Measurements from ENCODE around the gene ME3. TPM values are rescaled to one million over a fixed set of nuclear protein-coding genes. Genes with fewer than 3 reads are reported as not detected.
A peak's percentile ranks its signal among the peaks of the same experiment; 100 is the strongest.
"Not testable (repeated sequence)": the region's sequence is repeated elsewhere in the genome, so short reads cannot be mapped to it uniquely, and the experiment has no call there.

Gene ME3
- total RNA-seq, 1 donor from 2014 or later, result 30.4 TPM

DNA sequence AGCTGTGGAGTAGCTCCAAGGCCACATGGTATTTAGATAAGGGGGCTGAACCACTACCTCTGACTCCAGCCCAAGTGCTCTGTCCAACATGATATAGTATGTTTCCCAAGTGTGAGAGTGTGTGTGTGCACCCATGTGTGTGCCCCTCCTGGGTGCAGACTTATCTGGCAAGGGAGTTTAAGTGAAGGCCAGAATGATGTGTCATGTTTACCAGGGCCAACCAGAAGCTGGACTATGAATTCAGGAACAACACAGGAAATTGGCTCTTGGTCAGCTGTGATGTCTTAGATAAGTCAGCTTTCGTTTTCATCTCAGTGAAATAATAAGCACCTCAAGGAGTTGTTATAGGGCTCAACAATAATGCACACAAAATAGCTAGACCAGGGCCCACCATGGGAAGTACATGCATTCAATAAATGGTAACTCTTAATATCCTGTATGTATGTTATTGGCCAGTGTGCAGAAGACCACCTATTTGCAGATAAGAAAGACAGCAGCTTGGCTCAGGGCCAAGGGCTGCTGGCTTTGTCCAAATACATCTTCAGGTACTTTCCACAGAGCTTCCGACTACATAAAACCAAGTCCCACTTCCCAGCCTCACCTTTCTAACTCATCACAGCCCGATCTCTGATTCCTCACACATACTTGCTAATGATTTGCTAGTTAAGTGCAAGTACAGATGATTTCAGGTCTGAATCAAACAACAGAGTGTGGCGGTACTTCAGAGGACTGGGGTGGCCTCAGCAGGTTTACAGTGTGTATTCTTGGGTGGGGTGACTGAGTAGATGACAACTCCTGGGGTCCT lies 120.9 kb downstream of the ME3 start:
- no peak for DNase-seq
- intact Hi-C loops (cut with DNase I), result no loop called here
- peak; percentile 37 for ATAC-seq (ENCODE audit: poor library complexity)

DNA sequence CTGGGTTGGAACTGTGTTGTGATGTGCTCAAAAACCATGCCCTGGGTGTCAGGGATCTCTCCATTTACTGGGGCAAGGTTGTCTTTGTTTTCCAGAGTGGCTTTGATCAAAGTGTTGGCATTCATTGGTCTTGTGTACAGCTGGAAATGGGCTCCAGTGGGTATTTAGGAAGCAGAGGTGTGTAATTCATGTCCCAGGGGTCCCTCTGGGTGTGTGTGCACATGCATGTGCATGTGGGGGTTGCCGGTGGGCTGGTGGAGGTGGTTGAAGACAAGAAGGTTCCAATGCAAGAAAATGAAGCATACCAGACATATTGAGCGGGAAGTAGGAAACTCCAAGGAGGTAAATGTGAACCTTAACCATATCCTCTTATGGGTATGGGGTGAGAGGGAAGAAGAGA lies 121.7 kb downstream of the ME3 start:
- intact Hi-C loops (cut with DNase I), result no loop called here
- DNase-seq (no peak), ATAC-seq (ENCODE audit: poor library complexity) (no peak)

DNA sequence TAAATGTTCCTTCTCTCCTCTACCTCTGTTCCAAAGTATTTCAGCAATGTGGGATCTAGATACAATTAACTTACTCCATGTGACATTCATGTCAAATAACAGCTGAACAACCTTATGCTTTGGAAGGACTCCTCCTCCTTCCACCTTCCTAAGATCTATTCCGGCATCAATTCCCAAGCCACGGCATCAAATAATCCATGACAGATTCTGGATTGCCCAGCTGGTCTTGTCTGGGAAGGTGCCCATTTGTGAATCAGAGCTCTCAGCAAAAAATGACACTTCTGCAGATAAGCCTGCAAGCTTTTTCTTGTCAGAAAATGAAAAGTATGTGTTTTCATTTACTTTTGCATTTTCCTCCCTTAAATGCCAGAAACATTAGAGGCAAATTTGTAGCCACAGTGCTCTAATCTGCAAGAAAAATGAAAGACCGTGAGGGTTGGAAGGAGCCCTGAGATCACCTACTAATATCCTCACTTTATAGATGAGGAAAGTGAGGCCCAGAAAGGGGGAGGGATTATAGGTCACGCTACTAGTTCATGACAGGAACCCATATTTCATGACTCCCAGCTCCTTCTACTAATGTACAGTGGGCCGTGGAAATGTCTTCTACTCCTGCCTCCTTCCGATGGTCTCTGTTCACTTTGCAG lies 124.0 kb downstream of the ME3 start:
- intact Hi-C loops (cut with DNase I), result no loop called here
- ATAC-seq (ENCODE audit: poor library complexity) (peak; percentile 51), DNase-seq (no peak)

DNA sequence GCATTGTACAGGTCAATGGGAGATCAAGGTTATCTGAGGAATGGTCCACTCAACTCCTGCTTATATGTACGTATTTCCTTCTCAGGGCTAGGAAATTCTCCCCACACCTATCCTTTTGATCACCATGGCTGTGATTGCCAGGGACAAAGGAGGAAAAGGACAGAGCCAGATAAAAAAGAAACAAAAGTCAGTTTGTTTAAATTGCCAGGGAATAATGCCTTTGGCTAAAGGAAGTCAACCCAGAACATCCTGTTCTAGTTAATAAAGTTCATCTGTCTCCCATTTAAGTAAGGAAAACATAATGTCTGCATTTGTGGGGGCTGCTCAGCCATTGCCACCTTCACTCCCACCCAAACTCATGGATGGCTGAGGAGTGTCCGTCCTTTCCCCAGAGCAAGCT lies 124.7 kb downstream of the ME3 start:
- intact Hi-C loops (cut with DNase I), result no loop called here
- no peak for DNase-seq
- peak; percentile 61 for ATAC-seq (ENCODE audit: poor library complexity)

DNA sequence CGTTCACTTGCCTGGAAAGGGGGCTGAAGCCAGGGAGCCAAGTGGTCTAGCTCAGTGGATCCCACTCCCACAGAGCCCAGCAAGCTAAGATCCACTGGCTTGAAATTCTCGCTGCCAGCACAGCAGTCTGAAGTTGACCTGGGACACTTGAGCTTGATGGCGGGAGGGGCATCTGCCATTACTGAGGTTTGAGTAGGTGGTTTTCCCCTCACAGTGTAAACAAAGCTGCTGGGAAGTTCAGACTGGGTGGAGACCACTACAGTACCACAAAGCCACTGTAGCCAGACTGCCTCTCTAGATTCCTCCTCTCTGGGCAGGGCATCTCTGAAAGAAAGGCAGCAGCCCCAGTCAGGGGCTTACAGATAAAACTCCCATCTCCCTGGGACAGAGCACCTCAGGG lies 131.1 kb downstream of the ME3 start:
- ATAC-seq (ENCODE audit: poor library complexity); intact Hi-C loops (cut with DNase I); DNase-seq: not testable (repeated sequence)

DNA sequence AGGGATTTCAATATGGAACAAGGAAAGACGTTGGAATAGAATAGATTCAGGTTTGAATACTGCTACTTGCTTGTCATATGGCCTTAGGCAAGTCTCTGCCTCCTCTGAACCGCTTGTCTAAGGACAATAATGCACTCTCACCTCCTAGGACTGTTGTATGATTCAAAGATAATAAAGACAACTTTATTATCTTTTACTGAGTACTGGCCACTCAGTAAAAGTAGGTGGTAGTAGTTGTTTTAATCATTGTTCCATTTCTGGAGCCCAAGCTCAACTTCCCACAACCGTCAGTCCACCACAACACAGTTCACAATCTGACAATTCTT lies 134.2 kb downstream of the ME3 start:
- no peak for DNase-seq
- intact Hi-C loops (cut with DNase I), result no loop called here
- no peak for ATAC-seq (ENCODE audit: poor library complexity)

DNA sequence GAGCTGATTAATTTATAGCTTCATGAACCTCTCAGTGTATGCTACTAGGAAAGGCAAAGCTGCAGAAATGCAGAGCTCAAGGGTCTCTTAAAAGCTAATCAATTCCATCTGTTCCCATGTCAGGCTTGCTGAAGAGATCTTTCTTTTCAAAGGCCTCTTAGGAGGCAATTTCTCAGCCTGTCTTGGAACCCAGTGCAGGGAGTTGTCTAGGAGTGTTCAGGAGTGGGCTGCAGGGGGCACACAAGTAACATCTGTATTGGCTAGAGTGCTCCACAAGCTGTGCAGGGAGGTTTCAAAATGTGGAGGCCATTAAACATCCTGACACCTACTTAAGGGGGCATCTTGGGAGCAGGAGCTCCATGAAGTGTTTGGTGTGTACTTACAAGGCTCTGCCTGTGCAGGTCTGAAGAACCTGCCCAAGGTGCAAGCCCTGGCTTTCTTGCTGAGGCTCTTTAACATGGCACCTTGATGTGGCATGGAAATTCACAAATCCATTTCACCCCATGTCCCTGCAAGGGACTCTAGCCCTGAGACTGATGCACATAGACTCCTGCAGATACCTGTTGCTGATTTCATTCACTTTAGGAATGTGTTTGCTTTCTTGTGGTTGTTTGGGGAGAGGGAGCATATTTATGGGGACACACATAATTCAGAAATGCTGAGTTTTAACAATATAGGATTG lies 134.7 kb downstream of the ME3 start:
- ATAC-seq (ENCODE audit: poor library complexity), result no peak
- DNase-seq, result no peak
- intact Hi-C loops (cut with DNase I), result no loop called here

DNA sequence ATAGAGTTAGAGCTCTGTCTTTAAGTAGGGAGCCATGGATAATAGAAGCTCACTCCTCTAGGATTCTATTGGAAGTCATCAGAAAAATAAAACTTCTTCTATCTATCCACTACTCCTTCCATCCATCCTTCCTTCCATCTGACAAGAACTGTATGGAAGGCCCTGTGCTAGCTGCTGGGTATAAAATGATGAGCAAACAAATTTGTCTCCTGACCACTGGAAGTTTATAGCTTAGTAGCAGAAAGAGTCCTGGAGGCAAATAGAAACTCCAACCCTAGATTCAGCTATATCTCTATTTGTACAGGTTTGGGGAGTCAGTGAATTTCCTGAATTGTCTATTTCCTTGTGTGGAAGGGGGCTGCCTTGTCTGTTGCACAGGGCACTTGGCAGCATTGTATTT lies 136.6 kb downstream of the ME3 start:
- ATAC-seq (ENCODE audit: poor library complexity) (no peak), DNase-seq (no peak)
- intact Hi-C loops (cut with DNase I), result no loop called here

DNA sequence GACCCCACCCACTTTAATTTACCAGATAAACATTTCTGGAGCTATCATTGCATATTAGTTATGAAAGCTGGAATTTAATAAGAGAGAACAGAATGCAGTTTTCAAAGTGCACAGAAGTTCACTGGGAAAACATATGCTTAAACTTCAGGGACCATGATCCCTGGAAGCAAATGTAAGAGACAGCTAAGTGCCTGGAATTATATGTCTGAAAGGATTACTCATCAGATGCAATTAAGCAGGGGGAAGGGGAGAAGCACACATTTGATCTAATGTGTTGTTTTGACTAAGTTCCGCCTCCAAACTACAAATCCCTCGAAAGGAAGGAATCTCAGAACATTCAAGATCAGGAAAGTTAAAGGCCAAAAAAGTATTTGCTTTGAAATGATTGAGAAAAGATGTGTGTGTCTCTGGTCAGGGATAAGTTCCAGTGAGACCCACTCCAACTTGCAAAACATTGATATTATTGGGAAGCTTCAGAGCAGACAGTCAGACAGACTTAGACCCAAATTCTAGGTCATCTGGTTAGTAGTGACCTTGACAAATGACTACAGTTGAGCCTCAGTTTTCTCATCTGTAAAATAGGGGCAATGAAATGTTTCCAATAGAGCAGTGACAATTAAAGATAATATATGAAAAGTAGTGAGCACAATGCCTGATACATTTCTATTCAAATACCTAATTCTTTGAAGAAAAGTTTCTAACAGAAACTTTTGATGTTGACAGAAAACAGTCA lies 147.6 kb downstream of the ME3 start:
- intact Hi-C loops (cut with DNase I), result no loop called here
- DNase-seq (no peak), ATAC-seq (ENCODE audit: poor library complexity) (no peak)

DNA sequence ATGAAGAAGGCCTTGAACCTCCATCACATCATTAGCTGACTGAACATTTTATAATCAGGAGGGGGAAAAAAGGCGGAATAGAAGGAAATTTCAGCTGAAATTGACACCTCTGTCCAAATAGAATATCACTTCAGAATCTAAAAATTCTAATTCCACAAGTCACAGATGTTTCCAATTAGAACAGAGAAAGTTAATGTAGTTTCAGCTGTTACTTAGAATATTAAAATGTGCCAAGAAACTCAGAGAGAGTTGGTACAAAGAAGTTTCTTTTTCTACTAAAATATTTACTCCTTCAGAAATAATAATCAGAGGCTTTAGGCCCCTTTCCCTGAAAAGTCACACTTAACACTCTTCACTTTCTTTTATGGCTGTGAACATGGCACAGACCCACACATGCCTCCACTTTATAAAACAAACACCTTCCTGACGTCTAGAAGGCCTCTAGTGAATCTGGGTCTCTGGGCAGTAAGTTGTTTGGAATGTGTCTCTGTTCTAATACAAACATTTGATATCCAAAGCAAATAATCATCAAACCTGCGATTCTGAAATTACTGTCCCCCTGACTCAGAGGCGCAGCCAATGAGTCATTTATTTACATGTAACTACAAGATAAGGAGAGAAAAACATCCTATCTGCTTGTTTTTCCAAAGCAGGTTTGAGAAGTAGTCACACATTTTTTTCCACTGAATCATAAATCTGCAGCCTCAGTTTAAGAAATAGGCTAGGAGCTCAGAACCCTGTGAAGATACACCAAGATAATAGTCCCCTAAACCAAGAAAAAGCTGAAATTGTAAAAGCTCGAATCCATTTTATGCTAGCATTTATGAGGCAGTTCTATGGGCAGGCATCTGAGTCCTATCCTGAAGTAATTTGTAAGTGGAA lies 148.4 kb downstream of the ME3 start:
- peak; percentile 36 for ATAC-seq (ENCODE audit: poor library complexity)
- intact Hi-C loops (cut with DNase I), result no loop called here
- no peak for DNase-seq

DNA sequence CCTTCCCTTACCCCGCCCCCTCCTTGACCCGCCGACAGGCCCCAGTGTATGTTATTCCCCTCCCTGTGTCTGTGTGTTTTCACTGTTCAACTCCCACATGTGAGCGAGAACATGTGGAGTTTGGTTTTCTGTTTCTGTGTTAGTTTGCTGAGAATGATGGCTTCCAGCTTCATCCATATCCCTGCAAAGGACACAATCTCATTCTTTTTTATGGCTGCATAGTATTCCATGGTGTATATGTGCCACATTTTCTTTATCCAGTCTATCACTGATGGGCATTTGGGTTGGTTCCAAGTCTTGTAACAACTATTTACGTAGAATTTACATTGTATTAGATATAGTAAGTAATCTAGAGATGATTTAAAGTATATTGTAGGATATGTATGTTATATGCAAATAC lies 149.9 kb downstream of the ME3 start:
- intact Hi-C loops (cut with DNase I); ATAC-seq (ENCODE audit: poor library complexity); DNase-seq: not testable (repeated sequence)

DNA sequence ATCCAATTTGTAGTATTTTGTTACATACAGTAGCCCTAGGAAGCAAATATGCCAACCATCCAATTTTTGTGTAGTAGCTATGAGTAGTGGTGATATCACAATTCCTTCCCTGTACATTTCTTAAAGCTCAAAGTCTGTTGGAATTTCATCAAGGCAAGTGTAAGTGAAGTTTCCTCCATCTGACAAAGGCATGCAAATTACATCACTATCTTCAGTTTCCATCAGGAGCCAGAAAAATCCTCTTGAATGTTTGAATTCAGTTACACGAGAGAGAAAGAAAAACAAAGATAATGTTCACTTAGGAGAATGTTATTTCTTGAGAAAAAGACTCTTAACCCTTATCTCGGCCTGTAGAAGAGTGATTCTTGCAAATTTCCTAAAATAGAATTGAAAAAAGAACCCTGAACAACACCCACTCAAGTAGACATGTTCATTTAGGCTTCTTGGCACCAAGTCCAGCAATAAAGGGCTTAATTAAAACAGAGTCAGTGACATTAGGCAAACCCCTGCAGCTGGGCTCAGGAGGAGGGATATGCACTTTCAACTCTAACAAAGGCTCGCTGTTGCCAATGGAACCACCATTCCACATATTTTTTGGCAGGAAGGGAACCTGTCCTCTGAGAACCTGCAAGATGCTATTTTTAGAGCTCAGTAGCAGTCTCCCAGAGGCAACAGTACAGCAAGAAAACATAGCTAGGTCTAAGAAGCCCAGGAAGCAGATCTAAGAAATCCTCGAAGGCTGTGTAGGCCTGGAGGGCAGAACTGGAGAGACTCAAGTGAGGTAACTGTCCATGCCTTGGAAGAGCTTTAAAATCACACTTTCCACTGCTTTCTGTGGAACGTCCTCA lies 153.1 kb downstream of the ME3 start:
- peak; percentile 83 for ATAC-seq (ENCODE audit: poor library complexity)
- intact Hi-C loops (cut with DNase I), result no loop called here
- no peak for DNase-seq

DNA sequence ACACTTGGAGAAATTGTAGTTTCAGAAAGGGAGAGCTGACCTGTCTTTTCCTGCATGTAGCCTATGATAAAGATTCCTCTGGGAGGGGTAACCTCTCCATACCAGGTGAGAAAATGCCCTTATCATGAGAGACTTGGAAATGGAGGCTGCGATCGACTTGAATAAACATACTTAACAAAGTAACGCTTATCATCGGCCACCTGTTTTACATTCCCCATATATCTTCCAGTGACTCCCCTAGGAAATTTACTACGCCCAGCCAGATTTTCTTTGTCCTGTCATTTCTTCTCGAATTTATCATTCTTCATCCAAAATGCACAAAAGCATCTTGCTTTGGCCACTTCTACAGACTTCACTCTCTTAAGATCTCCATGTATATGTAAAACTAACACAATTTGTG lies 154.2 kb downstream of the ME3 start:
- intact Hi-C loops (cut with DNase I), result no loop called here
- DNase-seq (no peak), ATAC-seq (ENCODE audit: poor library complexity) (no peak)

DNA sequence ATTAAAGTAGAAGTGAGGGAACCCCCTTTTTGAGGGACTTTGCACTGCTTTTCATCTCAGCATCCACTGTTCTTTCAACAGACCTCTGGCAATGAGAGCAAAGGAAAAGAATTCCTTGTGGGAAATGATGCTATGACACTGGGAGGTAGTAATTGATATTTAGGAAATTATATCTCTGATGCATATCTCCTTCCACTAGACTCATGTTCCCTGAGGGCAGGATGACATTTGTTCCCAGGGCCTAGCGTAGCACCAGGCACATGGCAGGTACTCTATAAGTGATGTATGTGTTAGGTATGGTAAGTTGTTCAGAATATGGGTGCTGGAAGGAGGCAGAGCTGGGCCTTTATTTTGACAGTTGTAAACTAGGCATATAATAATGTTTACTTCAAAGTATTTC lies 154.9 kb downstream of the ME3 start:
- DNase-seq (no peak), ATAC-seq (ENCODE audit: poor library complexity) (no peak)
- intact Hi-C loops (cut with DNase I), result no loop called here

DNA sequence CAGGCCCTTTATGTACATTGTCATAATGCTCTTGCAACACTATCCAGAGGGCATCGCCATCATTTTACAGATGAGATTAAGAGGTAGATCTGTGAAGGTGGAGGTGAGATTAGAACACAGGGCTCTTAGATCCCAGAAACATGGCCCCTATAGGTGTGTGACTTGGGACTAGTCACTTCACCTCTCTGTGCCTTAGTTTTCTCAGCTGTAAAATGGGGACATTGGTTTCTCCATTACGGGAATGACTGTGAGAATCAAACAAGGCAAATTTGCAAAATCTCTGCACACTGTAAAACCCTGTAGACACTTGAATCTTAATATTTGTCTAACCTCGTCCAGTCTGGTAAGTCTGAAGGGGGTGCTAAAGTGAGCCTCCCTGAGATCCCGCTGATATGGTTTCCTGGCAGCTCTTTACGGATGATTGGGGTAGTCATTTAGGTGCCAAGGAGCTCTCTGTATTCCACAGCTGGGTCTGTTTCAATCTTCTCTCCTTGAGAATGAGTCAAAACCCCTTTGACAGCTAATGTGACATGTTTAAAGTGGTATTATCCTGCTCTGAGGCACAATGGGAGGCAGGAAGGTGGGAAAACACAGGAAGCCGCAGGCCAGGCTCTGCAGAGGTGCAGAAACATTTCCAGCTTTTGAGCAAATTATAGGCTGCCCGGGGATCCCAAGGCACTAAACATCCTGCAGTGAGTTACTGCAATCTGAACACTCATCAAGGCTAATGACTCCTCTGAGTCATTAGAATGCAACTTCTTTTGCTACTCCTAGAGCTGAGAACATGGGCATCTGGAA lies 156.9 kb downstream of the ME3 start:
- intact Hi-C loops (cut with DNase I), result no loop called here
- ATAC-seq (ENCODE audit: poor library complexity) (no peak), DNase-seq (no peak)

DNA sequence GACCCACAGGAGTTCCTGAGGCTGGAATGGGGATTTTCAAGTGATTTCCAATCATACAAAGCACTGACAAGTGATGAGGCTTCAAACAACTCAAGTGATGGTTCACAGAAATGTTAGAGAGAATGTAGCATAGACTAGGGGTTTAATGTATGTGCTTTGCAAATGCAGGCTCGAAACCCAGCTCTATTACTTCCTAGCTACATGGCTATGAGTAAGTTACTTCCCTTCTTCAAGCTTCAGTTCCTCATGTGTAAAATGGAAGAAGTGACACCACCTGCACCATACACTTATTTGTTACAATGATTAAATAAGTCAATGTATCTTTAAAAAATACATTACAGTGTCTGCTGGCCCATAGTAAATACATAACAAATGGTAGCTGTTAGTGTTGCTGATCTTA lies 158.0 kb downstream of the ME3 start:
- no peak for DNase-seq
- ATAC-seq (ENCODE audit: poor library complexity), result no peak
- intact Hi-C loops (cut with DNase I), result no loop called here

All from Right ventricle myocardium superior (tissue), 1 donor.